LNCaP clone FGC (cell line): ENCODE results near the gene COQ10A.

Experiments
- DNase-seq: peaks from one replicate; pipeline ENCODE4 v3.0.0-alpha.2; 2011; ENCODE audit warnings: low read depth
- H3K4me3 ChIP-seq: 2 replicates; pipeline ENCODE4 v1.5.1; 2011; ENCODE audit warnings: mild to moderate bottlenecking, low read depth, low read length, control low read depth
- TF ChIP-seq, protein P1 (sequence below): IDR thresholded peaks from 2 replicates; pipeline ENCODE4 v1.5.1; 2012; ENCODE audit warnings: mild to moderate bottlenecking; ENCODE audit not compliant: control insufficient read depth, insufficient read depth; ENCODE audit errors: extremely low read depth

Gene COQ10A

DNA sequence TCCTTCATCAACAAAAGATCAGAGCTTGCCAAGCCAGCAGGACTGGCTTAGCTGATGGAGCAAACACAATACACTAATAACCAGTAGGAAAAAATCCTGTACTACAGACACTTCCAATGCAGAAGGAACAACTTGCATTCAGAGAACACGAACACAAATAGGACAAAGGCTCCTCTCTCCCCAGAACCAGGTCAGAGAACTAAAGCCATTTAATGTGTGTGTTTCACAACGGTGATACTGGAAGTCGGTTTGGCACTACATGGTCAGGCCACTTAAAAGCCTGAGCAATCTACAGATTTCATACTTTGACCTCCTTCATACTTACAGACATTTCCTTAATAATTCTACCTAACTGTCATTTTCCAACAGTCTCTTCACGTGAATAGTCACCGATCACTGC, 27.1 kb downstream of the COQ10A start:
- TF ChIP-seq, protein P1, sequence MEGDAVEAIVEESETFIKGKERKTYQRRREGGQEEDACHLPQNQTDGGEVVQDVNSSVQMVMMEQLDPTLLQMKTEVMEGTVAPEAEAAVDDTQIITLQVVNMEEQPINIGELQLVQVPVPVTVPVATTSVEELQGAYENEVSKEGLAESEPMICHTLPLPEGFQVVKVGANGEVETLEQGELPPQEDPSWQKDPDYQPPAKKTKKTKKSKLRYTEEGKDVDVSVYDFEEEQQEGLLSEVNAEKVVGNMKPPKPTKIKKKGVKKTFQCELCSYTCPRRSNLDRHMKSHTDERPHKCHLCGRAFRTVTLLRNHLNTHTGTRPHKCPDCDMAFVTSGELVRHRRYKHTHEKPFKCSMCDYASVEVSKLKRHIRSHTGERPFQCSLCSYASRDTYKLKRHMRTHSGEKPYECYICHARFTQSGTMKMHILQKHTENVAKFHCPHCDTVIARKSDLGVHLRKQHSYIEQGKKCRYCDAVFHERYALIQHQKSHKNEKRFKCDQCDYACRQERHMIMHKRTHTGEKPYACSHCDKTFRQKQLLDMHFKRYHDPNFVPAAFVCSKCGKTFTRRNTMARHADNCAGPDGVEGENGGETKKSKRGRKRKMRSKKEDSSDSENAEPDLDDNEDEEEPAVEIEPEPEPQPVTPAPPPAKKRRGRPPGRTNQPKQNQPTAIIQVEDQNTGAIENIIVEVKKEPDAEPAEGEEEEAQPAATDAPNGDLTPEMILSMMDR, result no peak
- H3K4me3 ChIP-seq, result no peak overlapping the region
- DNase-seq, result no peak

- H3K4me3 ChIP-seq, result no peak overlapping the region
- TF ChIP-seq, protein P1, result no peak
- no peak for DNase-seq
These were observed 29.6 kb downstream of the COQ10A start for GRCh38 chr12:56296295-56296694.

GRCh38 chr12:56297400-56297799, 30.7 kb downstream of the COQ10A start:
- H3K4me3 ChIP-seq, result no peak overlapping the region
- DNase-seq, result no peak
- TF ChIP-seq, protein P1, result no peak

DNA sequence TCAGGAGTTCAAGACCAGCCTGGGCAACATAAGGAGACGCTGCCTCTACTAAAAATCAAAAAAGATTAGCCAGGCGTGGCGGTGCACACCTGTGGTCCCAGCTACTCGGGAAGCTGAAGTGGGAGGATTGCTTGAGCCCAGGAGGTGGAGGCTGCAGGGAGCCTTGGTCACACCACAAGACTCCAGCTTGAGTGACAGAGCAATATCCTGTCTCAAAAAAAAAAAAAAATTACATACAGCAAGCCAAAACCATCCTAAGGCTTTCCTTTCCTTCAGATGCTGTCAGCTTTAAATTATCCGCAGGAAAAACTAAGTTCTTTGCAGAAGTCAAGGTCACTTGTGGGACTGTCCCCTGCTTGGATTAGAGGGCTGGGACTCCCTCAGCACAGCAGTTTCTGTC, 32.1 kb downstream of the COQ10A start:
- no peak for DNase-seq
- TF ChIP-seq, protein P1, result no peak
- H3K4me3 ChIP-seq, result peak overlapping the region; percentile 98

DNA sequence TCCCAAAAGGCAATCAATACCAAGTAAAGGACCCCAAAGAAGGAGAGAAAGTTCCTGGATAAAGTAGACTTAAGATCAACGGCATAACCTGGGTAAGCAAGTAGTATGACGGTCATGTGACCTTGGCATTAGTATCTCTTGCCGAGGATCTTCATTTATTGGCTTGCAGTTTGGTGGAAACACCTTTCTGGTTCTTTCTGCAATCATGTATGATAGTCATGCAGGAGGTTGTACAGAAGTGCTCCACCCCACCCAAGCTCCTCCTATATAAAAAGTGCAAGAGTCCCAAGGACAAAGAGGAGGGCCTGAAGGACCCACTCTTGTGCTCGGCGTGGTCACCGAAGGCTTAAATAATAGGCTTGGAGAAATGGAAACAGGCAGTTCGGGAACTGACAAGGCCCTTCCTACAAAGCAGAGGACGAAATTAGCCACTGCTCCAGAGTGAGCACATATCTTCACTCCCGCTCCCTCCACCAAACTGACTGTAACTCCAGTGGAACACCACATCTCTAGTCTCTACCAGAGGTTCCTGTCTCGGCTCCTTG, 32.6 kb downstream of the COQ10A start:
- peak; percentile 69 for DNase-seq
- TF ChIP-seq, protein P1, result no peak

GRCh38 chr12:56299853-56300643, 33.3 kb downstream of the COQ10A start, which contains the start of gene CS:
CS (minus strand) TSS chr12:56300330; CDS start chr12:56300201, 129 bp downstream.
- TF ChIP-seq, protein P1, result no peak
- DNase-seq, result peak; percentile 95
- peak within 1 kb of the TSS; percentile 98 for H3K4me3 ChIP-seq

More for the DNA sequence above, 32.6 kb downstream of the COQ10A start:
- peak overlapping the region; percentile 98 for H3K4me3 ChIP-seq
